Loucy (cell line): ENCODE data around the gene DALRD3.

Source experiments
- H2AFZ ChIP-seq: fragments of 200-600 bp; sonication (generic); 2 replicates; pipeline ENCODE4 v1.6.0; 2016; ENCODE audit warnings: antibody characterized with exemption, mild to moderate bottlenecking, low read length, moderate library complexity
- H3F3A ChIP-seq: fragments of 200-600 bp; 2 replicates; pipeline ENCODE4 v1.6.0; 2016; ENCODE audit warnings: antibody characterized with exemption, low read depth, mild to moderate bottlenecking
- H3K27me3 ChIP-seq: fragments of 200-600 bp; sonication (generic); 2 replicates; pipeline ENCODE4 v1.6.1; 2014; ENCODE audit warnings: low read length, mild to moderate bottlenecking; ENCODE audit not compliant: insufficient read depth, poor library complexity, severe bottlenecking
- H3K36me3 ChIP-seq: fragments of 200-600 bp; sonication (generic); 2 replicates; pipeline ENCODE4 v1.6.1; 2016; ENCODE audit warnings: low read length; ENCODE audit not compliant: insufficient read depth
- H3K4me1 ChIP-seq: fragments of 200-600 bp; sonication (generic); 2 replicates; pipeline ENCODE4 v1.5.1; 2014; ENCODE audit warnings: low read length, mild to moderate bottlenecking; ENCODE audit not compliant: insufficient read depth, poor library complexity, severe bottlenecking
- H3K4me2 ChIP-seq: fragments of 200-600 bp; sonication (generic); 2 replicates; pipeline ENCODE4 v1.6.0; 2014; ENCODE audit warnings: antibody characterized with exemption, low read length, low read depth, mild to moderate bottlenecking; ENCODE audit not compliant: poor library complexity, severe bottlenecking
- H3K4me3 ChIP-seq: fragments of 200-600 bp; sonication (generic); 2 replicates; pipeline ENCODE4 v1.5.1; 2014; ENCODE audit warnings: low read length, mild to moderate bottlenecking, mixed read lengths; ENCODE audit not compliant: poor library complexity, severe bottlenecking
- H3K79me2 ChIP-seq: fragments of 200-600 bp; sonication (generic); 2 replicates; pipeline ENCODE4 v1.6.1; 2014; ENCODE audit warnings: low read length; ENCODE audit not compliant: insufficient read depth
- H3K9ac ChIP-seq: fragments of 200-600 bp; sonication (generic); 2 replicates; pipeline ENCODE4 v1.6.0; 2014; ENCODE audit warnings: mild to moderate bottlenecking, low read depth, low read length, moderate library complexity; ENCODE audit not compliant: poor library complexity, severe bottlenecking
- H3K9me2 ChIP-seq: fragments of 200-600 bp; sonication (generic); replicated peaks from 2 replicates; pipeline ENCODE4 v1.6.1; 2016; ENCODE audit warnings: low read depth, low read length, mixed read lengths
- H3K9me3 ChIP-seq: fragments of 200-600 bp; sonication (generic); 2 replicates; pipeline ENCODE4 v1.6.1; 2014; ENCODE audit warnings: mild to moderate bottlenecking, antibody characterized with exemption, low read length, low read depth; ENCODE audit not compliant: insufficient read depth
- H4K20me1 ChIP-seq: fragments of 200-600 bp; sonication (generic); 2 replicates; pipeline ENCODE4 v1.6.0; 2014; ENCODE audit warnings: antibody characterized with exemption, low read length, mild to moderate bottlenecking; ENCODE audit not compliant: insufficient read depth, poor library complexity, severe bottlenecking
- EZH2phosphoT487 ChIP-seq: fragments of 200-600 bp; IDR thresholded peaks from 2 replicates; pipeline ENCODE4 v1.6.1; 2018; ENCODE audit warnings: antibody characterized with exemption, mild to moderate bottlenecking, moderate library complexity, borderline replicate concordance
- TF ChIP-seq, protein P1 (sequence below): fragments of 200-600 bp; sonication (generic); conservative IDR thresholded peaks from 2 replicates; pipeline ENCODE4 v1.5.1; 2014; ENCODE audit warnings: mild to moderate bottlenecking, antibody characterized with exemption, low read length

The DALRD3 gene

DNA sequence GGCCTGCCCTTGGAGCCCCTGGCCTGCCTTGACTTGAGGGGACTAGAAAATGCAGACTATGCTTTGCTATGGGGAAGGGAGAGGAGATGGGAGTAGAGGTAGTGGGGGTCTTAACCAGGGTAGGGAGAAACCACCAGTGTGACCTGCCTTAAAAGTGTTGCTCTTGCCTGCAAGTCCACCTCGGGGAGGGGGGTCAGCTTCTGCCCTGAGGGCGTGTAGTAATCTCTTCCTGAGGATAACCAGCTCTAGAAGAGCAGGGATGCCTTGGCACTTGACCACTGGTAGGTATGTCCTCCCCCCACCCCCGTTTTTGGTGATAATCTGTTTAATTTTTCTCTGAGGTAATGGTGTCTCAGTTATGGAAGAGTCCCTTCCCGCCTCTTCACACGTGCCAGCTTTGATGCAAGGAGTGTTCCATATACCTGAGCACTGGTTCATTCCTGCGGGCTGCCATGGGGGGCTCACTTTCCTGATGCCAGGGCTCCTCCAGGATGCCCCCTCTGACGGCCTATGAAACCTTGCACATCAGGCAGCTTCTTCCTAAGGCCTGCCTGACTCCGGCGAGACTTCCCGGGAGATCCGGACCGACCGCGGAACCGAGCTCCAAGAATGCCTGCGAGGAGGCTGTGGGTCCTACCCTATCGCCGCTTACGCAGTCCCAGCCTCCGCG lies 29.1 kb downstream of the DALRD3 start:
- Histone ChIP-seq H3K36me3 (peaks cover 10% of the 10 kb centered on the region; the same call in 1 of the 2 replicates), H3K27me3 (no peaks in the 10 kb centered on the region), H3K4me3 (peak overlapping the region; percentile 76), H3K9me3 (no peaks in the 10 kb centered on the region), H3K9me2 (no peaks in the 10 kb centered on the region), H3K9ac (peak overlapping the region; percentile 75), H3F3A (no peaks in the 10 kb centered on the region), H4K20me1 (no peaks in the 10 kb centered on the region), H2AFZ (peak overlapping the region; percentile 75), H3K4me1 (no peaks in the 10 kb centered on the region), H3K4me2 (peak overlapping the region; percentile 84), H3K79me2 (peaks cover 23% of the 10 kb centered on the region)
- TF ChIP-seq EZH2phosphoT487 = no peak
- TF ChIP-seq, protein P1, sequence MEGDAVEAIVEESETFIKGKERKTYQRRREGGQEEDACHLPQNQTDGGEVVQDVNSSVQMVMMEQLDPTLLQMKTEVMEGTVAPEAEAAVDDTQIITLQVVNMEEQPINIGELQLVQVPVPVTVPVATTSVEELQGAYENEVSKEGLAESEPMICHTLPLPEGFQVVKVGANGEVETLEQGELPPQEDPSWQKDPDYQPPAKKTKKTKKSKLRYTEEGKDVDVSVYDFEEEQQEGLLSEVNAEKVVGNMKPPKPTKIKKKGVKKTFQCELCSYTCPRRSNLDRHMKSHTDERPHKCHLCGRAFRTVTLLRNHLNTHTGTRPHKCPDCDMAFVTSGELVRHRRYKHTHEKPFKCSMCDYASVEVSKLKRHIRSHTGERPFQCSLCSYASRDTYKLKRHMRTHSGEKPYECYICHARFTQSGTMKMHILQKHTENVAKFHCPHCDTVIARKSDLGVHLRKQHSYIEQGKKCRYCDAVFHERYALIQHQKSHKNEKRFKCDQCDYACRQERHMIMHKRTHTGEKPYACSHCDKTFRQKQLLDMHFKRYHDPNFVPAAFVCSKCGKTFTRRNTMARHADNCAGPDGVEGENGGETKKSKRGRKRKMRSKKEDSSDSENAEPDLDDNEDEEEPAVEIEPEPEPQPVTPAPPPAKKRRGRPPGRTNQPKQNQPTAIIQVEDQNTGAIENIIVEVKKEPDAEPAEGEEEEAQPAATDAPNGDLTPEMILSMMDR = no peak

DNA sequence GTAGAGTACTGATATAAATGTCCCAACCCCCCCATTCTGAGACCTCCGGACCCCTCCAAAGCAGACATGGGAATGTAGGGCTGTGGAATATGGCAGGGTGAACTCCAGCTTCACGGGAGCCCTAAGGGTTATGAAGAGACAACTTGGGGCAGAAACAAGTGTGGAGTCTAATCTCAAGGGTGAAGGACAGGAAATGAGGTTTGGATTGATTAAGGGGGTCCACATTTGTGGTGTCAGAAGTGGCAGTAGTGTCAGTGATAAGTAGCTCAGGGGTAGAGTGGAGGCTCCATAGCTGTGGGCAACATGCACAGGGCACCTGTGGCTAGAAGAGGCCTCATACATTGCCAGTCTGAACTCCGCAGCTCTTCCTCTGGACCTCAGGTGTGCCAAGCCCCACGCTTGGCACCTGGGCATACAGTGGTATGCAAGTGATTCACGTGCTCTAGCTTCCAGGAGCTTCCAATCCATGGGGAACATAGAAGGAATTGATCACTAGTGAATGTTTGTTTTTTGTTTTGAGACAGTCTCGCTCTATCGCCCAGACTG lies 32.5 kb downstream of the DALRD3 start:
- no peak overlapping the region for H3K4me2 ChIP-seq
- H3K4me3 ChIP-seq = no peak overlapping the region
- TF ChIP-seq, protein P1 = no peak
- no peak for TF ChIP-seq EZH2phosphoT487
- H4K20me1 ChIP-seq = no peaks in the 10 kb centered on the region
- no peaks in the 10 kb centered on the region for H3K9me2 ChIP-seq
- no peaks in the 10 kb centered on the region for H3K9me3 ChIP-seq
- H2AFZ ChIP-seq = no peak overlapping the region
- no peaks in the 10 kb centered on the region for H3K4me1 ChIP-seq
- peaks cover 37% of the 10 kb centered on the region; the same call in 1 of the 2 replicates for H3K36me3 ChIP-seq
- H3F3A ChIP-seq = no peaks in the 10 kb centered on the region
- no peak overlapping the region for H3K9ac ChIP-seq
- peaks cover 8% of the 10 kb centered on the region for H3K79me2 ChIP-seq
- no peaks in the 10 kb centered on the region for H3K27me3 ChIP-seq

DNA sequence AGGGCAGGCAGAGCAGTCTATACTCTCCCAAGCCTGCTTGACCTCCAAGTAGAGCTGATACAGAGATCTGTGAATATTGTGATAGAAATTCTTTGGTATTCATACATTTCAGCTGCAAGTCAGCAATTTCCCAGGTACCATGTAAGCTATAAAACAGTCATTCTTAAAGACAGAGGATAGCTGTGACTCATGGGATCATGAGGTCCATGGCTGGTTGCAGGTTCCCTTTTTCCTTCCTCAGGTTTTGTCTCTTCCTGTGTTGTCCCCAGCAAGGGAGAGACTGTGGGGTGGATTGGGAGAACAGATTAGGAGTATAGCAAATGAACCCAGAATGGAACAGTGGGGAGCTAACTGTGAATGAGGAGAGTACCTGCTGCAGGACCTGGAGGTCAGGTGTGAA lies 33.7 kb downstream of the DALRD3 start:
- peaks cover 46% of the 10 kb centered on the region; the same call in 1 of the 2 replicates for H3K36me3 ChIP-seq
- H3K79me2 ChIP-seq = peaks cover 7% of the 10 kb centered on the region; the same call in 1 of the 2 replicates
- H3K9ac ChIP-seq = no peak overlapping the region
- no peaks in the 10 kb centered on the region for H4K20me1 ChIP-seq
- no peaks in the 10 kb centered on the region for H3K27me3 ChIP-seq
- H2AFZ ChIP-seq = no peak overlapping the region
- H3K4me1 ChIP-seq = no peaks in the 10 kb centered on the region
- no peaks in the 10 kb centered on the region for H3K9me2 ChIP-seq
- TF ChIP-seq EZH2phosphoT487 = no peak
- TF ChIP-seq, protein P1 = no peak
- H3K4me2 ChIP-seq = no peak overlapping the region
- no peaks in the 10 kb centered on the region for H3F3A ChIP-seq
- no peak overlapping the region for H3K4me3 ChIP-seq
- H3K9me3 ChIP-seq = no peaks in the 10 kb centered on the region
